H9 (cell line): ENCODE results near the gene MGAT4A. TPM values are rescaled to one million over a fixed set of nuclear protein-coding genes. Genes with fewer than 3 reads are reported as not detected.

Experiments
- DNase-seq: peaks from one replicate; pipeline ENCODE4 v3.0.0-alpha.2; 2017
- H2AFZ ChIP-seq: one replicate; pipeline ENCODE4 v1.6.1; 2013; ENCODE audit warnings: mild to moderate bottlenecking, low read length, control low read depth, moderate library complexity
- H2AK5ac ChIP-seq: 2 replicates; pipeline ENCODE4 v1.6.1; 2013; ENCODE audit warnings: low read length, control low read depth, mixed read lengths; ENCODE audit not compliant: insufficient read length
- H2BK120ac ChIP-seq: one replicate; pipeline ENCODE4 v1.6.1; 2013; ENCODE audit warnings: low read depth, mild to moderate bottlenecking, low read length, control low read depth, inconsistent platforms; ENCODE audit not compliant: poor library complexity, severe bottlenecking
- H2BK12ac ChIP-seq: 2 replicates; pipeline ENCODE4 v1.6.1; 2013; ENCODE audit warnings: low read length, control low read depth, mixed read lengths, low read depth; ENCODE audit not compliant: insufficient read length
- H2BK15ac ChIP-seq: 2 replicates; pipeline ENCODE4 v1.6.1; 2013; ENCODE audit warnings: low read depth, low read length, control low read depth
- H2BK20ac ChIP-seq: one replicate; pipeline ENCODE4 v1.6.1; 2013; ENCODE audit warnings: low read depth, mild to moderate bottlenecking, low read length, control low read depth, inconsistent platforms; ENCODE audit not compliant: poor library complexity, severe bottlenecking
- H2BK5ac ChIP-seq: 2 replicates; pipeline ENCODE4 v1.6.1; 2013; ENCODE audit warnings: low read length, control low read depth, mixed read lengths; ENCODE audit not compliant: insufficient read length
- H3K14ac ChIP-seq: 2 replicates; pipeline ENCODE4 v1.6.1; 2013; ENCODE audit warnings: low read length, control low read depth; ENCODE audit not compliant: insufficient read depth
- H3K18ac ChIP-seq: 2 replicates; pipeline ENCODE4 v1.6.1; 2013; ENCODE audit warnings: low read depth, mild to moderate bottlenecking, mixed read lengths, low read length, control low read depth; ENCODE audit not compliant: insufficient read length
- H3K23ac ChIP-seq: 2 replicates; pipeline ENCODE4 v1.6.1; 2013; ENCODE audit warnings: low read length, control low read depth, mixed read lengths, low read depth; ENCODE audit not compliant: insufficient read length
- H3K23me2 ChIP-seq: 2 replicates; pipeline ENCODE4 v1.6.1; 2013; ENCODE audit warnings: low read depth, mild to moderate bottlenecking, mixed read lengths, low read length, control low read depth; ENCODE audit not compliant: insufficient read length, poor library complexity, severe bottlenecking
- H3K27ac ChIP-seq: 2 replicates; pipeline ENCODE4 v1.5.1; 2013; ENCODE audit warnings: low read length, control low read depth, mixed read lengths, low read depth; ENCODE audit not compliant: insufficient read length
- H3K27me3 ChIP-seq: 2 replicates; pipeline ENCODE4 v1.6.1; 2013; ENCODE audit warnings: low read length, control low read depth, inconsistent platforms; ENCODE audit not compliant: insufficient read depth
- H3K4ac ChIP-seq: 2 replicates; pipeline ENCODE4 v1.6.1; 2013; ENCODE audit warnings: low read depth, mild to moderate bottlenecking, control low read depth, inconsistent platforms, low read length, moderate library complexity
- H3K4me1 ChIP-seq: 2 replicates; pipeline ENCODE4 v1.6.1; 2013; ENCODE audit warnings: low read length, control low read depth, inconsistent platforms; ENCODE audit not compliant: insufficient read depth
- H3K4me2 ChIP-seq: 2 replicates; pipeline ENCODE4 v1.6.1; 2013; ENCODE audit warnings: low read length, control low read depth, mixed read lengths; ENCODE audit not compliant: insufficient read length, insufficient read depth
- H3K56ac ChIP-seq: 2 replicates; pipeline ENCODE4 v1.6.1; 2013; ENCODE audit warnings: low read depth, mild to moderate bottlenecking, mixed read lengths, low read length, control low read depth; ENCODE audit not compliant: insufficient read length
- H3K79me1 ChIP-seq: 2 replicates; pipeline ENCODE4 v1.6.1; 2013; ENCODE audit warnings: low read depth, mild to moderate bottlenecking, moderate library complexity, low read length, control low read depth, inconsistent platforms; ENCODE audit not compliant: insufficient read depth, poor library complexity, severe bottlenecking
- H3K79me2 ChIP-seq: 2 replicates; pipeline ENCODE4 v1.6.1; 2013; ENCODE audit warnings: low read length, control low read depth, inconsistent platforms; ENCODE audit not compliant: insufficient read depth
- H3K9ac ChIP-seq: 2 replicates; pipeline ENCODE4 v1.6.1; 2013; ENCODE audit warnings: low read length, control low read depth, mixed read lengths; ENCODE audit not compliant: insufficient read length; ENCODE audit errors: extremely low read depth
- H3K9me3 ChIP-seq: one replicate; pipeline ENCODE4 v1.6.1; 2013; ENCODE audit warnings: low read depth, low read length, inconsistent platforms; ENCODE audit not compliant: control insufficient read depth
- H3T11ph ChIP-seq: one replicate; pipeline ENCODE4 v1.6.1; 2013; ENCODE audit warnings: mild to moderate bottlenecking, low read length, control low read depth, inconsistent platforms
- H4K20me1 ChIP-seq: one replicate; pipeline ENCODE4 v1.6.1; 2013; ENCODE audit not compliant: control insufficient read depth, insufficient read length, insufficient read depth
- H4K5ac ChIP-seq: 2 replicates; pipeline ENCODE4 v1.6.1; 2013; ENCODE audit warnings: low read depth, mild to moderate bottlenecking, mixed read lengths, low read length, control low read depth; ENCODE audit not compliant: insufficient read length
- H4K8ac ChIP-seq: replicated peaks from 2 replicates; pipeline ENCODE4 v1.6.1; 2013; ENCODE audit warnings: low read length, control low read depth, mixed read lengths, low read depth; ENCODE audit not compliant: insufficient read length
- H4K91ac ChIP-seq: 2 replicates; pipeline ENCODE4 v1.6.1; 2013; ENCODE audit warnings: low read depth, mild to moderate bottlenecking, moderate library complexity, mixed read lengths, low read length, control low read depth; ENCODE audit not compliant: insufficient read length
- H3K27ac Mint-ChIP-seq, 3 experiments: 2 replicates in 2 of 3; 3 replicates in 1 of 3; pipeline ENCODE4 v1.8.0; 2020 to 2021; ENCODE audit warnings: mixed read lengths in 3 of 3, mild to moderate bottlenecking in 1 of 3, moderate library complexity in 1 of 3
- H3K27me3 Mint-ChIP-seq: 2 replicates; pipeline ENCODE4 v1.8.0; 2021; ENCODE audit warnings: low read depth, mild to moderate bottlenecking, moderate library complexity, mixed read lengths
- H3K36me3 Mint-ChIP-seq, 3 experiments: 2 replicates in 2 of 3; 3 replicates in 1 of 3; pipeline ENCODE4 v1.8.0; 2020 to 2021; ENCODE audit warnings: low read depth in 3 of 3, mixed read lengths in 3 of 3; ENCODE audit not compliant: insufficient read depth in 1 of 3
- H3K4me1 Mint-ChIP-seq, 2 experiments: 2 replicates each; pipeline ENCODE4 v1.8.0; 2020; ENCODE audit warnings: mixed read lengths in 2 of 2
- H3K4me3 Mint-ChIP-seq, 2 experiments: 2 replicates in 1 of 2; 3 replicates in 1 of 2; pipeline ENCODE4 v1.8.0; 2020 to 2021; ENCODE audit warnings: mild to moderate bottlenecking in 2 of 2, mixed read lengths in 2 of 2, moderate library complexity in 1 of 2
- H3K9me3 Mint-ChIP-seq, 2 experiments: 2 replicates in 1 of 2; 3 replicates in 1 of 2; pipeline ENCODE4 v1.8.0; 2020; ENCODE audit warnings: mild to moderate bottlenecking in 2 of 2, mixed read lengths in 2 of 2, moderate library complexity in 1 of 2
- CTCF ChIP-seq: fragments of 200-600 bp; sonication (generic); conservative IDR thresholded peaks from 3 replicates; pipeline ENCODE4 v1.8.0; 2021; ENCODE audit warnings: antibody characterized with exemption, mild to moderate bottlenecking
- WGBS: extraction: QIAGEN DNeasy Blood & Tissue Kit; methylation state at CpG from one replicate; pipeline ENCODE4 v1.1.7; 2013; ENCODE audit warnings: missing lambda C conversion rate, low lambda C conversion rate, mixed read lengths; ENCODE audit not compliant: insufficient read length; ENCODE audit errors: extremely low coverage; 5-methylcytosine and 5-hydroxymethylcytosine counted together
- total RNA-seq: library from RNA; stranded (reverse); gene quantifications from 2 replicates; pipeline ENCODE4 v1.2.1, GENCODE V29; 2021

Gene MGAT4A
- total RNA-seq, 1 experiment from 2014 or later, result 3.5 TPM

GRCh38 chr2:98649135-98649991 is 81.6 kb downstream of the MGAT4A start:
- Mint-ChIP-seq H3K4me3 (no peak overlapping the region), H3K27me3 (no peaks in the 10 kb centered on the region), H3K9me3 (no peaks in the 10 kb centered on the region), H3K36me3 (no peaks in the 10 kb centered on the region), H3K27ac (no peak overlapping the region), H3K4me1 (peaks cover 7 to 9% of the 10 kb centered on the region in 2 experiments)
- Histone ChIP-seq H3K56ac (no peak overlapping the region), H3K4me1 (no peaks in the 10 kb centered on the region), H3K23me2 (no peaks in the 10 kb centered on the region), H4K8ac (no peak overlapping the region), H2BK120ac (no peak overlapping the region), H3K79me2 (no peaks in the 10 kb centered on the region), H2AFZ (no peak overlapping the region), H2AK5ac (no peak overlapping the region), H3K18ac (no peak overlapping the region), H3K79me1 (no peaks in the 10 kb centered on the region), H3K9ac (no peak overlapping the region), H3K23ac (no peak overlapping the region), H3T11ph (no peak overlapping the region), H4K91ac (no peak overlapping the region), H2BK20ac (no peak overlapping the region), H3K4me2 (no peak overlapping the region), H2BK5ac (no peak overlapping the region), H3K27ac (no peak overlapping the region), H2BK12ac (no peak overlapping the region), H2BK15ac (no peak overlapping the region), H3K9me3 (no peaks in the 10 kb centered on the region), H4K20me1 (no peaks in the 10 kb centered on the region), H3K14ac (no peak overlapping the region), H3K27me3 (no peaks in the 10 kb centered on the region), H3K4ac (no peak overlapping the region), H4K5ac (no peak overlapping the region)
- WGBS, result no CpG with 5 or more reads among the region's 4 CpGs
- peak; percentile 99 for TF ChIP-seq CTCF
- peak; percentile 87 for DNase-seq
